GM12878 (cell line): ENCODE data around the gene SDHC.
A peak's percentile ranks its signal among the peaks of the same experiment; 100 is the strongest.

Experiments
- EZH2 ChIP-seq: IDR thresholded peaks from 2 replicates; pipeline ENCODE4 v1.6.1; 2012; ENCODE audit warnings: low read depth, mild to moderate bottlenecking, control low read depth, inconsistent platforms, low read length, borderline replicate concordance; ENCODE audit not compliant: control insufficient read depth
- GABPA ChIP-seq: IDR thresholded peaks from 2 replicates; pipeline ENCODE4 v1.6.1; 2014; ENCODE audit warnings: antibody characterized with exemption, low read depth, mild to moderate bottlenecking, inconsistent platforms
- HCFC1 ChIP-seq: fragments of 150-350 bp; IDR thresholded peaks from 2 replicates; pipeline ENCODE4 v1.6.1; 2014; ENCODE audit warnings: low read length
- IKZF1 ChIP-seq: fragments of 450-650 bp; conservative IDR thresholded peaks from 2 replicates; pipeline ENCODE4 v1.6.1; 2017; ENCODE audit warnings: antibody characterized with exemption, mild to moderate bottlenecking
- MAX ChIP-seq: IDR thresholded peaks from 2 replicates; pipeline ENCODE4 v1.6.1; 2012; ENCODE audit warnings: low read depth, low read length, improper control_type of control experiment
- MXI1 ChIP-seq: fragments of 150-350 bp; IDR thresholded peaks from 2 replicates; pipeline ENCODE4 v1.6.1; 2011; ENCODE audit warnings: low read depth, mild to moderate bottlenecking, inconsistent platforms, low read length, improper control_type of control experiment
- POLR2A ChIP-seq: IDR thresholded peaks from 2 replicates; pipeline ENCODE4 v1.6.1; 2011; ENCODE audit warnings: low read depth, mild to moderate bottlenecking, low read length
- PRDM15 ChIP-seq: fragments of 450-650 bp; formaldehyde crosslinking; IDR thresholded peaks from 2 replicates; pipeline ENCODE4 v1.4.0; 2020; ENCODE audit warnings: mild to moderate bottlenecking, moderate library complexity
- RBBP5 ChIP-seq: fragments of 200-600 bp; sonication (generic); conservative IDR thresholded peaks from 2 replicates; pipeline ENCODE4 v1.6.1; 2016
- SMC3 ChIP-seq: IDR thresholded peaks from 2 replicates; pipeline ENCODE4 v1.6.1; 2011; ENCODE audit warnings: low read length, improper control_type of control experiment, borderline replicate concordance
- SPI1 ChIP-seq: IDR thresholded peaks from 2 replicates; pipeline ENCODE4 v1.6.1; 2011; ENCODE audit warnings: low read depth, mild to moderate bottlenecking, low read length, moderate library complexity, borderline replicate concordance; ENCODE audit not compliant: insufficient read depth
- SUZ12 ChIP-seq: fragments of 200-600 bp; sonication (generic); IDR thresholded peaks from one replicate; pipeline ENCODE4 v1.6.1; 2018; ENCODE audit warnings: antibody characterized with exemption, mild to moderate bottlenecking; ENCODE audit not compliant: unreplicated experiment
- TF ChIP-seq, protein P1 (sequence below), 3 experiments: IDR thresholded peaks in 2 of 3; conservative IDR thresholded peaks in 1 of 3; 2 replicates each; pipeline ENCODE4 v1.5.1; 2011; ENCODE audit warnings: low read depth in 3 of 3, low read length in 3 of 3, mild to moderate bottlenecking in 3 of 3, control low read depth in 2 of 3, moderate library complexity in 2 of 3, inconsistent platforms in 1 of 3, mixed read lengths in 1 of 3; ENCODE audit not compliant: control insufficient read depth in 2 of 3, insufficient read depth in 1 of 3; ENCODE audit errors: extremely low read depth in 1 of 3
- TF ChIP-seq, protein P2 (sequence below): IDR thresholded peaks from 2 replicates; pipeline ENCODE4 v1.6.1; 2012; ENCODE audit warnings: mild to moderate bottlenecking, low read depth, low read length

GRCh38 chr1:161382214-161383019, 68.2 kb downstream of the SDHC start:
- TF ChIP-seq SUZ12 (no peak), GABPA (no peak), MXI1 (no peak), SMC3 (peak; percentile 64; the same call in 1 of the 2 replicates), IKZF1 (no peak), RBBP5 (no peak), MAX (no peak), SPI1 (no peak), POLR2A (no peak), HCFC1 (no peak), PRDM15 (CRISPR knock-in tag) (no peak), EZH2 (no peak)
- TF ChIP-seq, protein P1, sequence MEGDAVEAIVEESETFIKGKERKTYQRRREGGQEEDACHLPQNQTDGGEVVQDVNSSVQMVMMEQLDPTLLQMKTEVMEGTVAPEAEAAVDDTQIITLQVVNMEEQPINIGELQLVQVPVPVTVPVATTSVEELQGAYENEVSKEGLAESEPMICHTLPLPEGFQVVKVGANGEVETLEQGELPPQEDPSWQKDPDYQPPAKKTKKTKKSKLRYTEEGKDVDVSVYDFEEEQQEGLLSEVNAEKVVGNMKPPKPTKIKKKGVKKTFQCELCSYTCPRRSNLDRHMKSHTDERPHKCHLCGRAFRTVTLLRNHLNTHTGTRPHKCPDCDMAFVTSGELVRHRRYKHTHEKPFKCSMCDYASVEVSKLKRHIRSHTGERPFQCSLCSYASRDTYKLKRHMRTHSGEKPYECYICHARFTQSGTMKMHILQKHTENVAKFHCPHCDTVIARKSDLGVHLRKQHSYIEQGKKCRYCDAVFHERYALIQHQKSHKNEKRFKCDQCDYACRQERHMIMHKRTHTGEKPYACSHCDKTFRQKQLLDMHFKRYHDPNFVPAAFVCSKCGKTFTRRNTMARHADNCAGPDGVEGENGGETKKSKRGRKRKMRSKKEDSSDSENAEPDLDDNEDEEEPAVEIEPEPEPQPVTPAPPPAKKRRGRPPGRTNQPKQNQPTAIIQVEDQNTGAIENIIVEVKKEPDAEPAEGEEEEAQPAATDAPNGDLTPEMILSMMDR (IDR thresholded peaks at IDR 0.05 in 2 of 3, conservative IDR thresholded peaks at IDR 0.05 in 1 of 3; ENCODE audit: control insufficient read depth in 2 of 3, extremely low read depth in 1 of 3, insufficient read depth in 1 of 3, low read depth in 3 of 3, low read length in 3 of 3): peak; percentile 39 to 75 (median 54); a peak in 5 of 6 replicates
- TF ChIP-seq, protein P2, sequence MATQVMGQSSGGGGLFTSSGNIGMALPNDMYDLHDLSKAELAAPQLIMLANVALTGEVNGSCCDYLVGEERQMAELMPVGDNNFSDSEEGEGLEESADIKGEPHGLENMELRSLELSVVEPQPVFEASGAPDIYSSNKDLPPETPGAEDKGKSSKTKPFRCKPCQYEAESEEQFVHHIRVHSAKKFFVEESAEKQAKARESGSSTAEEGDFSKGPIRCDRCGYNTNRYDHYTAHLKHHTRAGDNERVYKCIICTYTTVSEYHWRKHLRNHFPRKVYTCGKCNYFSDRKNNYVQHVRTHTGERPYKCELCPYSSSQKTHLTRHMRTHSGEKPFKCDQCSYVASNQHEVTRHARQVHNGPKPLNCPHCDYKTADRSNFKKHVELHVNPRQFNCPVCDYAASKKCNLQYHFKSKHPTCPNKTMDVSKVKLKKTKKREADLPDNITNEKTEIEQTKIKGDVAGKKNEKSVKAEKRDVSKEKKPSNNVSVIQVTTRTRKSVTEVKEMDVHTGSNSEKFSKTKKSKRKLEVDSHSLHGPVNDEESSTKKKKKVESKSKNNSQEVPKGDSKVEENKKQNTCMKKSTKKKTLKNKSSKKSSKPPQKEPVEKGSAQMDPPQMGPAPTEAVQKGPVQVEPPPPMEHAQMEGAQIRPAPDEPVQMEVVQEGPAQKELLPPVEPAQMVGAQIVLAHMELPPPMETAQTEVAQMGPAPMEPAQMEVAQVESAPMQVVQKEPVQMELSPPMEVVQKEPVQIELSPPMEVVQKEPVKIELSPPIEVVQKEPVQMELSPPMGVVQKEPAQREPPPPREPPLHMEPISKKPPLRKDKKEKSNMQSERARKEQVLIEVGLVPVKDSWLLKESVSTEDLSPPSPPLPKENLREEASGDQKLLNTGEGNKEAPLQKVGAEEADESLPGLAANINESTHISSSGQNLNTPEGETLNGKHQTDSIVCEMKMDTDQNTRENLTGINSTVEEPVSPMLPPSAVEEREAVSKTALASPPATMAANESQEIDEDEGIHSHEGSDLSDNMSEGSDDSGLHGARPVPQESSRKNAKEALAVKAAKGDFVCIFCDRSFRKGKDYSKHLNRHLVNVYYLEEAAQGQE: no peak
